K562 (cell line): ENCODE measurements around the gene CTNNA3. TPM values are rescaled to one million over a fixed set of nuclear protein-coding genes. Genes with fewer than 3 reads are reported as not detected.

Experiments used
- ATAC-seq: fragments of 200-7000 bp; cut with Tn5 transposase; 3 replicates; pipeline ENCODE4 v1.9.1; 2020; ENCODE audit warnings: moderate library complexity
- BruUV-seq: library from RNA; stranded (reverse); fragments of 400-500 nt; replicated peaks from 2 replicates; lab custom pipeline; 2021; lab: Mats Ljungman, UMichigan
- CTCF ChIA-PET: fragments of 300-600 bp; formaldehyde crosslinking; extraction: SDS; loops from one replicate; lab custom pipeline; 2021; ENCODE audit warnings: low intra/inter-chr PET ratio; lab: Yijun Ruan, JAX
- POLR2A ChIA-PET: fragments of 300-600, 350-650 bp; sonication (Branson Sonifier 250); formaldehyde crosslinking; extraction: SDS; loops from one replicate; lab custom pipeline; 2021; ENCODE audit warnings: antibody characterized with exemption, inconsistent platforms; lab: Yijun Ruan, JAX
- DNase-seq, 4 experiments: peaks; one replicate each; pipeline versions ENCODE4 v3.0.0 to v3.0.0-alpha.2; 2011 to 2018; ENCODE audit warnings: low spot score in 3 of 4, mixed read lengths in 3 of 4; ENCODE audit errors: extremely low read depth in 1 of 4
- FAIRE-seq: peaks from 2 replicates; lab custom pipeline; 2011; peaks lifted over from hg19 to GRCh38; lab: Jason Lieb, UNC
- H2AFZ ChIP-seq: 2 replicates; pipeline ENCODE4 v1.6.0; 2011; ENCODE audit warnings: low read depth, low read length, control low read depth, inconsistent platforms
- H3K27ac ChIP-seq: fragments of 200-600 bp; 3 replicates; pipeline ENCODE4 v1.8.0; 2011; ENCODE audit warnings: low read depth, mild to moderate bottlenecking, control low read depth, inconsistent platforms, low read length, moderate library complexity, mixed read lengths; ENCODE audit errors: extremely low read depth
- H3K27me3 ChIP-seq, 2 experiments: fragments of 300-600 bp in 1 of 2; 2 replicates in 1 of 2; 3 replicates in 1 of 2; pipeline versions ENCODE4 v1.6.0 to v1.8.0; 2011; ENCODE audit warnings: inconsistent platforms in 2 of 2, low read length in 2 of 2, mild to moderate bottlenecking in 1 of 2, mixed read lengths in 1 of 2, moderate library complexity in 1 of 2; ENCODE audit not compliant: control insufficient read depth in 2 of 2, insufficient read depth in 2 of 2
- H3K36me3 ChIP-seq: fragments of 300-600 bp; 3 replicates; pipeline ENCODE4 v1.8.0; 2011; ENCODE audit warnings: mild to moderate bottlenecking, low read length, inconsistent platforms; ENCODE audit not compliant: control insufficient read depth, insufficient read depth
- H3K4me1 ChIP-seq, 2 experiments: fragments of 200-600 bp in 1 of 2; replicated peaks in 1 of 2; 2 replicates in 1 of 2; 3 replicates in 1 of 2; pipeline versions ENCODE4 v1.5.1 to v1.8.0; 2011; ENCODE audit warnings: inconsistent platforms in 2 of 2, low read length in 2 of 2, mild to moderate bottlenecking in 1 of 2, mixed read lengths in 1 of 2, moderate library complexity in 1 of 2; ENCODE audit not compliant: control insufficient read depth in 2 of 2, insufficient read depth in 2 of 2
- H3K4me2 ChIP-seq: 2 replicates; pipeline ENCODE4 v1.6.1; 2011; ENCODE audit warnings: low read length, control low read depth, inconsistent platforms, mixed read lengths; ENCODE audit not compliant: insufficient read depth
- H3K4me3 ChIP-seq: fragments of 200-600 bp; sonication (generic), shearing (Covaris generic); 2 replicates; pipeline ENCODE4 v1.5.1; 2016; ENCODE audit warnings: control low read depth, inconsistent platforms
- H3K79me2 ChIP-seq: fragments of 200-600 bp; 3 replicates; pipeline ENCODE4 v1.8.0; 2011; ENCODE audit warnings: low read length, inconsistent platforms; ENCODE audit not compliant: control insufficient read depth, insufficient read depth
- H3K9ac ChIP-seq, 2 experiments: 2 replicates each; pipeline versions ENCODE4 v1.6.0 to v1.6.1; 2011; ENCODE audit warnings: low read depth in 2 of 2, low read length in 2 of 2, control low read depth in 1 of 2, inconsistent platforms in 1 of 2, mild to moderate bottlenecking in 1 of 2, mixed read lengths in 1 of 2; ENCODE audit not compliant: insufficient read depth in 1 of 2
- H3K9me1 ChIP-seq: one replicate; pipeline ENCODE4 v1.6.0; 2011; ENCODE audit warnings: inconsistent platforms, mild to moderate bottlenecking, low read length, moderate library complexity; ENCODE audit not compliant: control insufficient read depth, insufficient read depth
- H3K9me3 ChIP-seq: replicated peaks from 2 replicates; pipeline ENCODE4 v1.5.1; 2011; ENCODE audit warnings: low read depth, low read length, inconsistent platforms; ENCODE audit not compliant: control insufficient read depth, insufficient read depth
- H4K20me1 ChIP-seq: replicated peaks from 2 replicates; pipeline ENCODE4 v1.6.1; 2011; ENCODE audit warnings: low read length, inconsistent platforms, mixed read lengths; ENCODE audit not compliant: control insufficient read depth, insufficient read depth
- CBX2 ChIP-seq: fragments of 200-600 bp; sonication (generic); IDR thresholded peaks from one replicate; pipeline ENCODE4 v1.6.1; 2012; ENCODE audit warnings: mild to moderate bottlenecking, low read length, inconsistent platforms; ENCODE audit not compliant: insufficient read depth, poor library complexity, severe bottlenecking
- CREB3 ChIP-seq: fragments of 450-650 bp; conservative IDR thresholded peaks from 2 replicates; pipeline ENCODE4 v1.6.1; 2016; ENCODE audit warnings: missing genetic modification characterization, low read depth, mild to moderate bottlenecking, missing compliant biosample characterization, moderate library complexity
- CREB3L1 ChIP-seq: fragments of 450-650 bp; IDR thresholded peaks from 2 replicates; pipeline ENCODE4 v1.6.1; 2014; ENCODE audit warnings: low read depth, mild to moderate bottlenecking, moderate library complexity, borderline replicate concordance
- ETS2 ChIP-seq: IDR thresholded peaks from 2 replicates; pipeline ENCODE4 v1.6.1; 2016; ENCODE audit warnings: borderline replicate concordance, missing genetic modification characterization, mild to moderate bottlenecking, moderate library complexity, missing compliant biosample characterization; ENCODE audit not compliant: poor library complexity, severe bottlenecking
- KHSRP ChIP-seq: fragments of 450-650 bp; IDR thresholded peaks from 2 replicates; pipeline ENCODE4 v1.6.1; 2017
- MYC ChIP-seq, 2 experiments: fragments of 250-450 bp in 1 of 2; sonication (Bioruptor Pico) in 1 of 2; IDR thresholded peaks; 2 replicates each; pipeline versions ENCODE4 v1.5.1 to v1.6.1; 2012 to 2021; ENCODE audit warnings: low read depth in 2 of 2, borderline replicate concordance in 1 of 2, improper control_type of control experiment in 1 of 2, low read length in 1 of 2, mild to moderate bottlenecking in 1 of 2, moderate library complexity in 1 of 2
- PHF8 ChIP-seq: fragments of 200-600 bp; sonication (generic); IDR thresholded peaks from 2 replicates; pipeline ENCODE4 v1.6.1; 2012; ENCODE audit warnings: mixed run types, mild to moderate bottlenecking, inconsistent platforms, low read length, moderate library complexity, borderline replicate concordance
- TCF7 ChIP-seq: sonication (generic); IDR thresholded peaks from 2 replicates; pipeline ENCODE4 v1.6.1; 2016; ENCODE audit warnings: antibody characterized with exemption, borderline replicate concordance
- in situ Hi-C: fragments of 300-500 bp; cut with MboI; formaldehyde crosslinking; loops from 4 replicates; pipeline ENCODE4 v1.15.0; 2018; ENCODE audit warnings: inconsistent platforms, mixed read lengths
- intact Hi-C: fragments of 100-400 bp; cut with micrococcal nuclease; formaldehyde crosslinking; loops from 2 replicates; pipeline ENCODE4 v1.14.2; 2022
- polyA plus RNA-seq, 8 experiments: library from polyadenylated mRNA; depleted of rRNA in 4 of 8; stranded (reverse) in 5 of 8; unstranded in 3 of 8; fragments of >200 nt; fragmentation: Nextera tagmentation in 2 of 8; fragmentation: Illumina TruSeq in 1 of 8; extraction: Ambion mirVana in 2 of 8; extraction: Trizol in 1 of 8; gene quantifications; 2 replicates each; pipeline versions ENCODE4 v1.2.1 to v1.2.3, GENCODE V29; 2011 to 2014; ENCODE audit warnings: inconsistent platforms in 1 of 8, missing spikeins in 1 of 8
- total RNA-seq, 7 experiments: library from RNA; depleted of rRNA in 6 of 7; stranded (reverse); fragments of >200 nt in 6 of 7; fragmentation: Illumina TruSeq in 2 of 7; extraction: Trizol in 2 of 7; gene quantifications; 2 replicates each; pipeline versions ENCODE4 v1.2.1 to v1.2.3, GENCODE V29; 2011 to 2021; ENCODE audit warnings: low replicate concordance in 1 of 7

CTNNA3 gene
- total and polyA plus RNA-seq, 9 of the 15 experiments (the other 6 are each of a cell fraction or from before 2014, with no cell fraction given): 0.04 TPM; not detected in 8

GRCh38 chr10:66792441-66792840 lies 903.6 kb downstream of the CTNNA3 start:
- H3K36me3 ChIP-seq: no peaks in the 10 kb centered on the region
- no peaks in the 10 kb centered on the region for H3K27me3 ChIP-seq
- TF ChIP-seq CREB3L1 (no peak), TCF7 (no peak), KHSRP (no peak), MYC (IDR thresholded peaks at IDR 0.05; ENCODE audit: low read depth, low read length) (no peak), MYC (CRISPR knock-in tag; IDR thresholded peaks at IDR 0.05; ENCODE audit: borderline replicate concordance, low read depth) (no peak), CBX2 (no peak), PHF8 (no peak), ETS2 (no peak), CREB3 (tag) (no peak)

More at GRCh38 chr10:66792441-66792840, 903.6 kb downstream of the CTNNA3 start:
- ChIA-PET POLR2A (no interaction called here), CTCF (no interaction called here)
- Histone ChIP-seq H3K9me3 (no peaks in the 10 kb centered on the region; the same call in 1 of the 2 replicates), H3K4me3 (no peak overlapping the region), H3K4me2 (no peak overlapping the region), H2AFZ (no peak overlapping the region), H3K27ac (no peak overlapping the region), H3K4me1 (no peaks in the 10 kb centered on the region), H4K20me1 (no peaks in the 10 kb centered on the region), H3K9me1 (no peaks in the 10 kb centered on the region), H3K9ac (no peak overlapping the region), H3K79me2 (no peaks in the 10 kb centered on the region)
- FAIRE-seq (no peak), ATAC-seq (no peak), DNase-seq (no peak)
- no TSS peak for BruUV-seq
- in situ Hi-C loops: no loop called here
- intact Hi-C loops: no loop called here
